ENCODE results near the gene NR6A1. TPM values are rescaled to one million over a fixed set of nuclear protein-coding genes. Genes with fewer than 3 reads are reported as not detected.
A peak's percentile ranks its signal among the peaks of the same experiment; 100 is the strongest.

NR6A1 gene
- total RNA-seq, 1 experiment from 2014 or later, result 99.3 TPM

- no peak overlapping the region for H3K56ac ChIP-seq (ENCODE audit: insufficient read length, low read depth, low read length)
These were observed 142.4 kb downstream of the NR6A1 start for GRCh38 chr9:124628741-124629140.

More at GRCh38 chr9:124628741-124629140, 142.4 kb downstream of the NR6A1 start:
- Histone ChIP-seq H3K27me3 (ENCODE audit: insufficient read depth, low read length) (no peaks in the 10 kb centered on the region), H2AFZ (ENCODE audit: low read length) (no peak overlapping the region), H2BK5ac (ENCODE audit: insufficient read length, low read length) (no peak overlapping the region), H3K9ac (ENCODE audit: extremely low read depth, insufficient read length, low read length) (no peak overlapping the region), H3K27ac (ENCODE audit: insufficient read length, low read depth, low read length) (no peak overlapping the region), H2BK20ac (ENCODE audit: low read depth, low read length, poor library complexity, severe bottlenecking) (no peak overlapping the region), H2BK120ac (ENCODE audit: low read depth, low read length, poor library complexity, severe bottlenecking) (no peak overlapping the region), H3K4me1 (ENCODE audit: insufficient read depth, low read length) (no peaks in the 10 kb centered on the region), H4K5ac (ENCODE audit: insufficient read length, low read depth, low read length) (no peak overlapping the region), H3T11ph (ENCODE audit: low read length) (no peak overlapping the region), H3K14ac (ENCODE audit: insufficient read depth, low read length) (no peak overlapping the region), H3K18ac (ENCODE audit: insufficient read length, low read depth, low read length) (no peak overlapping the region), H3K23ac (ENCODE audit: insufficient read length, low read depth, low read length) (no peak overlapping the region), H3K4ac (ENCODE audit: low read depth, low read length) (no peak overlapping the region), H2BK15ac (ENCODE audit: low read depth, low read length) (no peak overlapping the region), H3K23me2 (ENCODE audit: insufficient read length, low read depth, low read length, poor library complexity, severe bottlenecking) (no peaks in the 10 kb centered on the region), H3K79me2 (ENCODE audit: insufficient read depth, low read length) (no peaks in the 10 kb centered on the region), H4K20me1 (ENCODE audit: control insufficient read depth, insufficient read depth, insufficient read length) (no peaks in the 10 kb centered on the region), H4K8ac (replicated peaks; ENCODE audit: insufficient read length, low read depth, low read length) (no peak overlapping the region), H3K4me2 (ENCODE audit: insufficient read depth, insufficient read length, low read length) (no peak overlapping the region), H4K91ac (ENCODE audit: insufficient read length, low read depth, low read length) (no peak overlapping the region), H3K9me3 (ENCODE audit: control insufficient read depth, low read depth, low read length) (no peaks in the 10 kb centered on the region), H3K79me1 (ENCODE audit: insufficient read depth, low read depth, low read length, poor library complexity, severe bottlenecking) (no peaks in the 10 kb centered on the region), H2AK5ac (ENCODE audit: insufficient read length, low read length) (no peak overlapping the region), H2BK12ac (ENCODE audit: insufficient read length, low read depth, low read length) (no peak overlapping the region)
- H3K9me3 Mint-ChIP-seq, result no peaks in the 10 kb centered on the region
- H3K27ac Mint-ChIP-seq, result peak overlapping the region in 1 of 3 experiments; percentile 31; a peak in 1 of 7 replicates
- H3K27me3 Mint-ChIP-seq (ENCODE audit: low read depth), result no peaks in the 10 kb centered on the region
- no peak for TF ChIP-seq CTCF (conservative IDR thresholded peaks at IDR 0.05)
- H3K4me1 Mint-ChIP-seq, result peaks cover 0 to 3% of the 10 kb centered on the region in 2 experiments; a peak in 1 of 4 replicates
- WGBS (ENCODE audit: extremely low coverage, insufficient read length, low lambda C conversion rate), result no CpG with 5 or more reads among the region's 11 CpGs
- DNase-seq, result no peak
- H3K4me3 Mint-ChIP-seq, result no peak overlapping the region
- no peaks in the 10 kb centered on the region; a peak in 3 of 7 replicates for H3K36me3 Mint-ChIP-seq (ENCODE audit: insufficient read depth in 1 of 3, low read depth in 3 of 3)

Measured in H9 (cell line).